HEK293T (cell line): Measurements from ENCODE around the gene RNF144A.

Experiments
- FOXK2 ChIP-seq: fragments of 450-650 bp; IDR thresholded peaks from 2 replicates; pipeline ENCODE4 v1.6.1; 2016; ENCODE audit warnings: mild to moderate bottlenecking
- LEF1 ChIP-seq: fragments of 450-650 bp; IDR thresholded peaks from 2 replicates; pipeline ENCODE4 v1.6.1; 2017; ENCODE audit warnings: mild to moderate bottlenecking, borderline replicate concordance
- SP1 ChIP-seq: fragments of 450-650 bp; IDR thresholded peaks from 2 replicates; pipeline ENCODE4 v1.6.1; 2017
- SUZ12 ChIP-seq: fragments of 450-650 bp; IDR thresholded peaks from 2 replicates; pipeline ENCODE4 v1.6.1; 2016; ENCODE audit warnings: mild to moderate bottlenecking
- TARDBP ChIP-seq: fragments of 450-650 bp; IDR thresholded peaks from 2 replicates; pipeline ENCODE4 v1.6.1; 2016

DNA sequence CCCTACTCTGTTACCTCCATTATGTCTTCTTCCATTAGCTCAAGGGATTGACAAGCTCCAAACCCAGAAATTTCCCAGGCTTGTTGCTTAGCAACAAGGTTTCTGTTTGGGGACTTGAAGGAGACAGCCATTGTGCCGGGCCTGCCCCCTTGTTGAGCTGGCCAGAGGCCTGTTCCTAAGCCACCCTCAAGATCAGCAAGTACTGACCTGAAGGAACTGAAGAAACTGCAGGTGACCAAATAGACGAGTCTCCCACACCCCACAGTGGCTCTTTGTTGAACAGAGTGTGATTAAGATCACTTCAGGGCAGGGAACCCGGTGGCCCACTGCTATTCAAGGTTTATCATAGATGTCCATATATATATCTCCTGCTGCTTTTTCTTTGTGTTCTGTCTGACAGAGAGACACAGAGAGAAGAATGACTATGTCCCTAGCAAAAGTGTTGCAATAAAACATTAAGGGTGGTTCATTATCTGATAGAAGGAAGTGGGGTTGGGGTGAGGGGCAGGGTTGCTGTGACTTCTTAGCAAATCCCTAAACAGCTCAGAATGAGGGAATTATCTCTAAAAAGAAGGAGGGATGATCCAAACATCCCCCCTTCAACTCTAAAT, 69.2 kb downstream of the RNF144A start:
- TF ChIP-seq SP1 (no peak), LEF1 (no peak), SUZ12 (no peak), TARDBP (no peak), FOXK2 (no peak)
